GM18867 (cell line): ENCODE results near the gene ANKRD11.
A peak's percentile ranks its signal among the peaks of the same experiment; 100 is the strongest.

ENCODE experiments used
- ATAC-seq: cut with Tn5 transposase; IDR thresholded peaks from one replicate; pipeline ENCODE4 v1.9.1; 2021; ENCODE audit warnings: mild to moderate bottlenecking, moderate library complexity; ENCODE audit not compliant: unreplicated experiment

ANKRD11 gene

DNA sequence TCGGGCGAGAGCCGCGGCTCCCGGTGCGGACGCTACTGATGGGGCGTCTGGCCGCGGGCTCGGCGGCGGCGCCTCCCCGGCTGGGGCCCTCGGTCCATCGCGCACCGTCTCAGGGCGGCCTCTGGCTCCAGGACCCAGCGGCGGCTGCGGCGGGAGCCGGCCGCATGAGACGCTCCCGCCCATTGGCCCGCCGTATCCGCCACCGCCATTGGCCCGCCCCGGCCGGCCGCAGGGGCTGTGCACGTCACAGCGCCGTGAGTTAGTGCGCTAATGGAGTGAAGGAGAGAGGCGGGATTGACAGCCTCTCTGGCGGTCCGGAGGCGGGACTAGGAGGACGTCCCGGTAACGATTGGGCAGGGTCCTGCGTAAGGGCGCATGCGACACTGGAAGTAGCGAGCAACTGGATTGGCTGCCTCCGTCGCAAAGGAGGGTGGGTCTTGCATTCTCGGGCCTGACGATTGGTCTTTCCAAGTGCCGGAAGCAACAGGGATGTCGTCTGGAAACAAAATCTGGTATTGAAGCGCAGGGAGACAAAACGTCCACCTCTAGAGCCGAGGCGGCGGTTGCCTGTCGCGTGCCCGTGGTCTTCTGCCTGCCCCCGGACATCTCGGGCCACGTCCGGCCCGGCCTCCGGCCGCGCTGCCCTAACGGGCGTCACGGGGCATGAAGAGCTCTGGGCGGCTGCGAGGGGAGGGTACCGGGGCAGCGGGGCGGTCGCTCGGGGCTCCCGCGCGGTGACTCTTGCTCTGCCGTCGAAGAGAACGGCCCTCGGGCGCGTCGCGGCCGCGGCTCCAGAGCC is at the start of gene ANKRD11:
TSS of gene ANKRD11 (minus strand) at position 123 of the 799 bp plus-strand sequence. CDS start 173,542 bp downstream, outside the sequence.
- peak; percentile 79 for ATAC-seq

DNA sequence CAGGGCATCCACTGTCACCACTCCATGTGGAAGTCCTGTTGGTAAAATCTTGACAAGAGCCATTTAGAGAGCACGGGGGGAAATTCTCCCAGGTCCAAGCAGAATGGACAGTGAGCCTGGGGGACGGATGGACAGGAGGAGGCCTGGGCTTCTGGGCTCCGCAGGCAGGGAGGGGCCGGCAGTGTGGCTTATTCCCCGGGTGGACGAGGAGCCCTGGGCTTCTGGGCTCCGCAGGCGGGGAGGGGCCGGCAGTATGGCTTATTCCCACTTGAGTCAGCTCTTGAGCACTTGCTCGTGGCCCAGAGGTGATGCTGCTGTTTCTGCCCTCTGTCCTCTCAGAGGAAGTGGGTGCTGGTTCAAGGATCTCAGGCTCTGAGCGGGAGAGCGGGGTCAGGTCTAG is 47.9 kb upstream of the ANKRD11 start:
- ATAC-seq: no peak

DNA sequence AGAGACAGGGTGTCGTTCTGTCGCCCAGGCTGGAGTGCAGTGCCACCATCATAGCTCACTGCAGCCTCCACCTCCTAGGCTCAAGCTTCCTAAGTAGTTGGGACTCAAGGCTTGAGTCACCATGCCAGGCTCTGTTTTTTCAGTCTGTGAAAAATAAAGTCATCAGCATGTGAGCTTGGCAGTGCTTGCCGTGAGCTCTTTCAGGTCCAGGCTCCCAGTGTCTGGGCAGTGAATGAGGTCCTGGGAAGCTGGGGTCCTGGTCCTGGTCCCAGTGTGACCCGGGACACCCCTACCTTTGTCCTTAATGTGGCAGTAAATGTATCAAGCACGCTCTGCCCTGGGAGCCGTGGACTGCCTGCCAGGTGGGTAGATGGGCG is 47.2 kb upstream of the ANKRD11 start:
- ATAC-seq: no peak

DNA sequence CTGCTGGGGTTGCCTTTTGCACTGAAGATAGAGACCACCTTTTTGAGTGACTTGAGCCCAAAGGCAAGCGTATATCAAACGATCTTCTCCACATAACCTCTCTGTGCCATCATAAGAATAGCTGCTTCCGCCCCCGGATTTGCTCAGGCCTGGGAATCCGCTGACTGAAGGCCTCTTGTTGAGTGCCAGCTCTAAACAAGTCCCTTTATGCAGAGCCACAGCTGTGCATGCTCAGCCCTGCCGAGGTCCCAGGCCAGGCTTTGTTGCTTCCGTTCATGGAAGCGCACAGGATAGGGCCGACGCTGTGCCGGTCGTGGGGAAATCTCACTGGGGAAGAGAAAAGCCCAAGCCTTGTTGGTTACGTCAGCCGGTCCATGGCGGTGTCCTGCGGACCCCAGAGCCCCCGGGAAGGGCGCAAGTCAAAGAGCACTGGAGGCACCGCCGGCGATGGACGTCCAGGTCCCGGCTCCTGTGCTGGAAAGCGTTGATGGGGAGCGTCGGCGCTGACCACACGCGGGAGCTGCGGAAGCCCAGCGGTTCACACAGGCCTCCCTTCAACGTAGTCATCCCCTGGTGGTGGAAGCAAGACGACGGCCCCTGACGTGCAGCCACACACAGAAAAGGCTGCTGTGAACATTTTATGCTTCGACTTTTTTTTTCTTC is 46.7 kb upstream of the ANKRD11 start:
- no peak for ATAC-seq

DNA sequence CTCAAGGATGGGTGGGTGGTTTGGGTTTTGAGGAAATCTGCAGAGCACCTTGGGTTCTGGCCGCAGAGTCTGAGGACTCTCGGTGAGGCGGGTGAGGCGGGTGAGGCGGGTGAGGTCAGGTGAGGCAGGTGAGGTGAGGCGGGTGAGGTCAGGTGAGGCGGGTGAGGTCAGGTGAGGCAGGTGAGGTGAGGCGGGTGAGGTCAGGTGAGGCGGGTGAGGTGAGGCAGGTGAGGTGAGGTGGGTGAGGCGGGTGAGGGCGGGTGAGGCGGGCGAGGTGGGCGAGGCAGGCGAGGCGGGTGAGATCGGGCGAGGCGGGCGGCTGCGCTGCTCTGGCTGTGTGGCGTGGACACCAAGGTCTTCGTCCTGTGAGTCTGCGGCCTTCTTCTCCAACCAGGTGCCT is 46.0 kb upstream of the ANKRD11 start:
- no peak for ATAC-seq

DNA sequence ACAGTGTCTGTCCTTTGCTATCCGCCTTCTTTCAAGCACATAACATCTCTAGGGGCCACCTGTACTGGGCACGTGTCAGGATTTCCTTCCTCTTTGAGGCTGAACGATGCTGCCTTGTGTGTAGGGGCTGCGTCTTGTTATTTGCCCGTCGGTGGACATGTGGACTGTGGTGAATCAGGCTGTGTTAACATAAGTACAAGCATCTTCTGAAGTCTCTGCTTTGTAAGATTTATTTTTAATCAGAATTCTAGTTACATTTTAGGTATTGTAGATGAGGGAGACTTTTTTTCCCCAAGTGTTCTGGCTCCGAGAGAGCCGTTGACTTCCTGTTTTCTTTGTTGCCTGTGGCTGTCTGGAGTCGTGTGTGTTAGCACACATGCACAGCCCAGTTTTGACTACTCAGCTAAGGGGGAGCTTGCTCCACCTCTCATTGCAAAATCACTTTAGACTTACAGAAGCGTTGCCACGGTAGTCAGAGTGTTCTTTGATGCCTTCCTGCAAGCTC is 43.9 kb upstream of the ANKRD11 start:
- no peak for ATAC-seq

DNA sequence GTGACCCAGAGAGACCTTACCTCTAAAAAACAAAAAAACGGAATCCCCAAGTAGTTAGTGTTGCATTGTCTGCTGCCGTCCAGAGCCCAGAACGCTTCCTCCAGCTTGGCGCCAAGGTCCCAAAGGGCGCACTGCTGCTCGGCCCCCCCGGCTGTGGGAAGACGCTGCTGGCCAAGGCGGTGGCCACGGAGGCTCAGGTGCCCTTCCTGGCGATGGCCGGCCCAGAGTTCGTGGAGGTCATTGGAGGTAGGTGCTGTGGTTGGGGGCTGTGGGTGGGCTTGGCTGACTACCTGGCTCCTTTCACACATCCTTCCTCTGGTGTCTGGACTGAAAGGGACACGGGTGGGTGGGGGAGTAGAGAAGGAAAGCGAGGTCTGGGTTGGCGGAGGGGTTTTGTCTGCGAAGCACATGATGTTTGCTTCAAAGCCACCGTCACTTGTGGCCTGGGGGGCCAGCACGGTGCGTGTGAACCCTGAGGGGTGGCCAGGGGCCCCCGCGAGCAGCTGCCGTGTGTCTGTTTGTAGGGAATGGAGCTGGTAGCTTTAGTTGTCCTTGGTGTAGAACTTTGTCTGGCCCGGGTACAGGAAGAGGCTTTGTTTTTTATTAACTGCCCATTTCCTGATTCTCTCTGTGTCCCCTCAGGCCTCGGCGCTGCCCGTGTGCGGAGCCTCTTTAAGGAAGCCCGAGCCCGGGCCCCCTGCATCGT is 41.6 kb upstream of the ANKRD11 start:
- ATAC-seq: no peak

DNA sequence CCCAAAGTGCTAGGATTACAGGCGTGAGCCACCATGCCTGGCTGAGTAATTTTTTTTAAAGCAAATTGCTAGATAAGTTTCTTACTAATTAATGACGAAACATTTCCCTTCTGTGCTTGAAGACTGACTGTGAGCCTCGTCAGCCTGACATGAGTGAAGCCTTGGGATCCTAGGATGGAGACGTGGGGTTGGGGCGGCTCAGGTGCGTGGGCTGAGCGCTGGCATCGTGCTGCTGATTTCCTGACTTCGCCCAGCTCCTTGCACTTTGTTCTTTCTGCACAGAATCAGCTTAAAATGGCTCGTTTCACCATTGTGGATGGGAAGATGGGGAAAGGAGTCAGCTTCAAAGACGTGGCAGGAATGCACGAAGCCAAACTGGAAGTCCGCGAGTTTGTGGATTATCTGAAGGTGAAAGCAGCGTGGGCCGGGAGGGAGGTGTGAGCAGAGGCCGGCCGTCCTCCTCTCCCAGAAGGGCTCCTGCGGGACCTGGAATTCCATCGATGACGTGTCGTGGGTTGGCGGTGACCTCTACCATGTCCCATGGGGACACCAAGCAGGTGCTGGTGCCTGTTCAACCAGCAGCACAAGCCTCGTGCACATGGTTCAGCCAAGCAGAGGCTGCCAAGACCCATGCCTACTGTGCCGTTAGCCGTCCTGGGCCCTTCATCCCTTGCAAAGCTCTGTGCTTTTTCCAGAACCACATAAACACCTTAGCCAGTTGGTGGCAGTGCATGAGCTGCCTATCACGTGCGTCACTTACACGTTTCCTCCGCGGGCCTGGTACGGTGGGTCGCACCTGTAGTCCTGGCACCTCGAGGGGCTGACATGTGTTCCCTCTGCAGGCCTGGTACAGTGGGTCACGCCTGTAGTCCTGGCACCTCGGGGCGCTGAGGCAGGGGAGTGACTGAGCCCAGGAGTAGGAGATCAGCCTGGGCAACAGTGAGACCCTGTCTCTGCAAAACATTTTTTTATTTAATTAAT is 40.3 kb upstream of the ANKRD11 start:
- ATAC-seq: no peak

DNA sequence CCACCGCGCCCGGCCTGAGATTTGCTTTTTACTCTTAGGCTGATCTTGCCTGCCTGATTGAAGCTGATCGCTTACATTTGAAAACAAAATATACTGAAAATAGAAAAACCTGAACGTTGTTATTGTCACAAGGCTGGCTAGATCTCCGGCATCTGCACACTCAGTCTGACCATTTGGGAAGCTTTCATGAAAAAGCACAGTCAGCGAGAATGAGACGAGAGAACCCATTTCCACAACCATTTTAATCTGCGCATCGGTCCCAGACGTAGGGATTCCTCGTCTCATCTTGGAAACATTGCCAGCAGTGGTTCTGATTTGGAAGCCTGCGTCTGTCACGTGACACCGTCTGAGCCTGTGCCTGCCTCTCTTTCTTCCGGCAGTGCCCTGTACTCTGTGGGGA is 38.7 kb upstream of the ANKRD11 start:
- no peak for ATAC-seq

DNA sequence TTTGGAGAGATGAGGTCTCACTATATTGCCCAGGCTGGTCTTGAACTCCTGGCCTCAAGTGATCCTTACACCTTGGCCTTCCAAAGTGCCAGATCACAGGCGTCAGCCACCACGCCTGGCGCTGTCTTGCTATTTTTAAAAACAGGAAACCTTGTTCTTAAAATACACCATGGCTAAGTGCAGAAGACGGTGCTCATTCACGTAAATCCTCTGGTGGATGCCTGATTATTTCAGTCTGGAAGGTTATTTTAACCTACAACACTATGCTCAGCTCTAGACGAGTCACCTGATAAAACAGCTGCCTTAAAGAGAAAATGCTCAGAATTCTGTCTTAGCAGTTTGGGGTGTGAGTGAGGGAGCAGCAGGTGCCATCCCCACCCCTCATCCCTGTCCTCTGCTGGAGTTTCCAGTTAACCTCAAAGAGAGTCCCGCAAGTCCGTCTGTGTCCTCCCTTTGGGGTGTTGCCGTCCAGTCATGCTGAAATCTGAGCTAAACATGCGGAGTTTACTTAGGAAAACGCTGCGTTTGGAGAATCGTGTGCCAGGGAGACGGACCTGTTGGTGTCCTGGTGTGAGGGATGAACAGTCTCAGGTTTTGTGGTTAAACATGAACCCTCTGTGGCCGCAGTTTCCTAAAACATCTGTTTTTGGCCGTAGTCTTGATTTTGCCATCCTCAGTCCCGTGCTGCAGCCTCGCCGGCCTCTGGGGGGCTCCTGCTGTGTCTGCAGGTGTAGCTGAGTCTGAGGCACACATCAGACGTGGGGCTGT is 35.0 kb upstream of the ANKRD11 start:
- no peak for ATAC-seq

DNA sequence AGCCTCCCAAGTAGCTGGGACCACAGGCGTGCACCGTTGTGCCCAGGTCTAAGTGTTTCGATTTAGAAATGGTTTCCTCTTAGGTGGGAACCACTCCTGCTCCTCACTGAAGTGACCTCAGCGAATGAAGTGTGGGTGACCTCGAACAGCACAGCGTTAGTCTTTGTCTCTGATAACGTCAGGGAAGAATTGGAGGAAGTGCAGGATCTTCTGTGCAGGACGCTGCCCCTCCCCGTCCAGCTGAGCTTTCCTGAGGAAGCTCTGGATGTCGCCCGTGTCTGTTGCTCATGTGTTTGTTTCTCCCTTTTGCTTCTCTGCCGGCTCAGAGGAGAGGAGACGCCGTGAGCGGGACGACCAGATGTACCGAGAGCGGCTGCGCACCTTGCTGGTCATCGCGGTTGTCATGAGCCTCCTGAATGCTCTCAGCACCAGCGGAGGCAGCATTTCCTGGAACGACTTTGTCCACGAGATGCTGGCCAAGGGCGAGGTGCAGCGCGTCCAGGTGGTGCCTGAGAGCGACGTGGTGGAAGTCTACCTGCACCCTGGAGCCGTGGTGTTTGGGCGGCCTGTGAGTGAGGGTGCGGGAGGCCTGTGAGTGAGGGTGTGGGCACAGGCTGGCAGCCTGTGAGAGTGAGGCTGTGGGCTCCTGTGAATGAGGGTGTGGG is 33.5 kb upstream of the ANKRD11 start:
- no peak for ATAC-seq

DNA sequence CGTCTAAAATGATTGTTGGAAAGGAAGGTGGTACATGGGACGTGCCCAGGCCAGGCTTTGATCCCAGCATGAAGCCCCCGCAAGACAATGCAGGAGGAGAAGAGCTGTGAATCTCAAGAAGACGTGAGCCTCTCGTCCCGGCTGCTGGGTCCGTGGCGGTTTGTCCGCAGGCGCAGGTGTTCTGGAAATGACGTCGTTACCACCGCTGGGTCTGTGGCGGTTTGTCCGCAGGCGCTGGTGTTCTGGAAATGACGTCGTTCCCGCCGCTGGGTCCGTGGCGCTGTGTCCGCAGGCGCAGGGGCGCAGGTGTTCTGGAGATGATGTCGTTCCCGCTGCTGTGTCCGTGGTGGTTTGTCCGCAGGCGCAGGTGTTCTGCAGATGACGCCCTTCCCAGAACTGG is 31.9 kb upstream of the ANKRD11 start:
- no peak for ATAC-seq

DNA sequence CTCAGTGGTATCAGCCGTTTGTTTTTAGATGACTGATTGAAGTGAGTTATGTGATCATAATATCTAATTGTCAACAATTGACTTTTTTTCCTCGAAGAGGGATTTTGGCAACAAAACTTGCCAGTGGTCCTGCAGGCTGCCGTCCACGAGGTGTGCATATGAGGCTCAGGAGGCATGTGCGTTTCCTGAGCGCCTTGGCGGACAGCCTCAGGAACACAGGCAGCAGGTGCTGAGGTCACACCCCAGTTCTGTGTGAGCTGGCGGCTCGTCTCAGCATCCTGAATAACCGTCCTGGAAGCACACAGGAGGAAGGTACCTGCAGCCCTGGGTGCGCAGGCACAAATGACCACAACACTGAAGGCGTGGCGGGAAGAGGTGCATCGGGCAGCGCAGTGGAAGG is 29.5 kb upstream of the ANKRD11 start:
- ATAC-seq: no peak

DNA sequence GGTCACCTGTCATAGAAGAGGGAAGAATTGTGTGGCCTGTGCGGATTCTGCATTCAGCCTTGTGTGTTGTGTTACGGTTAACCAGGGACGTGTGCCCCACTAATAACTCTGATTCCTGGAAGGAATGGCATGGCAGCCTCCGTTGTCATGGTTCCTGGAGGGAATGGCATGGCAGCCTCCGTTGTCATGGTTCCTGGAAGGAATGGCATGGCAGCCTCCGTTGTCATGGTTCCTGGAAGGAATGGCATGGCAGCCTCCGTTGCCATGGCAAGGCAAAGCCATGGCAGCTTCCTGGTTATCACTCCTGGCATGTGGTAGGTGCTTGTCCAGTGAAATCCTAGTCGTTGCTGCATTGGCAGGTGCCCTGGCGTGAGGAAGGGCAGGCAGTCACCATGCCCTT is 26.8 kb upstream of the ANKRD11 start:
- no peak for ATAC-seq

DNA sequence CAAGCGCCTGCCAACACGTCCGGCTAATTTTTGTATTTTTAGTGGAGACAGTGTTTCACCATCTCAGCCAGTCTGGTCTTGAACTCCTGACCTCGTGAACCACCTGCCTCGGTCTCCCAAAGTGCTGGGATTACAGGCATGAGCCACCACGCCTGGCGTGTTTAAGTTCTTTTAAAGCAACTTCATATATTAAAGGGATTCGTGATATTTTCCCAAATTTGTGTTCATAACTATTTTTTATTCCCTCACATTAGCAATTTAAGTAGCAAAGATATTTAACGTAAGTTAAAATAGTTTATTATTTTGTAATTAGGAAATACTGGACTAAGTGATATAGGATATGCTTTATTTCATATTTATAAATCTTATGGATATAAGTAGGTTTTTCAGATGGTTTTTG is 22.1 kb upstream of the ANKRD11 start:
- no peak for ATAC-seq

DNA sequence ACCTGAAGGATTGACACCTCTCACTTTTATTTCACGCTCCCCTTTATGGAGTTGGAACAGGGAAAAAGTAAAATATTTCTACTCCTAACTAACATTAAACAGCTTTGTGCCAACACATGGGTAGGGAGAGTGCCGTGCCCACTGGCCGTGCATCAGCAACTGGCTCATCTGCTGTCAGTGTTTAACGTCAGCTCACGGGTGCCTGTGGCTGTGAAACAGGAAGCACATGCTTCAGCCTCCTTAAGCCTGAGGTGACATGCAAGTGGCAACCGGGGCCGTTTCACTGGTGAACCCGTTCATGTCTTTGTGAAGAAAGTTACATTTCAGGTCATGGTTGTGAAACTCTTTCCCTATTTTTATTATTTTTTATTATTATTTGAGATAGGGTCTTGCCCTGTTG is 21.0 kb upstream of the ANKRD11 start:
- ATAC-seq: no peak

DNA sequence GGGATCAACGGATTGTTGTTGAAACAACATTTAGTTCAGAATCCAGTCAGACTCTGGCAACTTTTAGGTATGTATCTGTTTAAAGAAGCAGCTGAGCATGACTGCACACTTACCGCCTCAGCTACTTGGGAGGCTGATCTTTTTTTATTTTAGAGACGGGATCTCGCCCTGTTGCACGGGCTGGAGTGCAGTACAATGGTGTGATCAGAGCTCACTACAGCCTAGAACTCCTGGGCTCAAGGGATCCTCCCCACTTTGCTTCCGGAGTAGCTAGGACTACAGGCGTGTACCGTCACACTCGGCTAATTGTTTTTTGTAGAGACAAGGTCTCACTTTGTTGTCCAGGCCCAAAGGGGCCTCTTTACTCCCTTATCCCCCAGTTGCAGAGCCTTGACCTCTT is 20.2 kb upstream of the ANKRD11 start:
- no peak for ATAC-seq

DNA sequence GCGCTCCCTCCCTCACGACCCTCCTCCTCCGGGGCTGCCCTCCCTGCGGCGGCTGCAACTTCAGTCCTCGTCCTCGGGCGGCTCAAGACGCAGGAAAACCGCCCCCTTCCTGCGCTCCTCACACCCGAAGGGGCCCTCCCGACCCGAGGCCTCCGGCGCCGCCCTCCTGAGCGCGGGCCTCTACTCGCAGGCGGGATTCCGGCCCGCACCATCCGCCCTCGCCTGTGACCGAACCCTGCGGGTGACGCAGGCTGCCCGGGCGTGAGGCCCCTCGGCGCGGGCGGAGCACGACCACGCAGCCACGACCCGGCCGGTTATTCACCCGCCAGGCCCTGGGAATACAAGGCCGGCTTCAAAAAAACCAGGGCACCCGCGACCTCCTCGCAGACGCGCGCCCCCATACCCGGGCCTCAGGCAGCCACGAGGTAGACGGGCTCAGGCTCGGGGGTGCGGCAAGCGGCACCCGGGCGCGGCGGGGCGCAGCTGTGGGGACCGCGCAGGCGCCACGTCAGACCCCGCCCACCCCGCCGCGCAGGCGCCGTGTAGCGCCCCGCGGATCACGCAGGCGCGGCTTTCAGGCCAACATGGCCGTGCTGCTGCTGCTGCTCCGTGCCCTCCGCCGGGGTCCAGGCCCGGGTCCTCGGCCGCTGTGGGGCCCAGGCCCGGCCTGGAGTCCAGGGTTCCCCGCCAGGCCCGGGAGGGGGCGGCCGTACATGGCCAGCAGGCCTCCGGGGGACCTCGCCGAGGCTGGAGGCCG is 17.7 kb upstream of the ANKRD11 start, which contains the start of gene SPG7:
TSS of gene SPG7 (plus strand) at position 570 of the 757 bp plus-strand sequence. CDS start at position 585, 15 bp downstream.
- ATAC-seq: peak; percentile 66
